Testis (tissue), 2 donors: ENCODE results near the gene CETN1.

Source experiments
- CTCF ChIP-seq, 3 experiments: fragments of 450-650 bp in 2 of 3; fragments of 200-600 bp in 1 of 3; sonication (generic) in 1 of 3; IDR thresholded peaks; one replicate each; pipeline ENCODE4 v1.5.1; 2016 to 2019; ENCODE audit warnings: antibody characterized with exemption in 3 of 3, mild to moderate bottlenecking in 2 of 3, moderate library complexity in 1 of 3
- POLR2A ChIP-seq: fragments of 450-650 bp; IDR thresholded peaks from one replicate; pipeline ENCODE4 v1.6.1; 2017; ENCODE audit warnings: antibody characterized with exemption, mild to moderate bottlenecking, moderate library complexity

- no peak for TF ChIP-seq CTCF (IDR thresholded peaks at IDR 0.05)
- no peak for TF ChIP-seq POLR2A
These were observed at the start of gene CETN1 for GRCh38 chr18:580154-580553.
